GM18867 (cell line): Measurements from ENCODE around the gene PROX2.

Experiments
- ATAC-seq: cut with Tn5 transposase; IDR thresholded peaks from one replicate; pipeline ENCODE4 v1.9.1; 2021; ENCODE audit warnings: mild to moderate bottlenecking, moderate library complexity; ENCODE audit not compliant: unreplicated experiment

The PROX2 gene

DNA sequence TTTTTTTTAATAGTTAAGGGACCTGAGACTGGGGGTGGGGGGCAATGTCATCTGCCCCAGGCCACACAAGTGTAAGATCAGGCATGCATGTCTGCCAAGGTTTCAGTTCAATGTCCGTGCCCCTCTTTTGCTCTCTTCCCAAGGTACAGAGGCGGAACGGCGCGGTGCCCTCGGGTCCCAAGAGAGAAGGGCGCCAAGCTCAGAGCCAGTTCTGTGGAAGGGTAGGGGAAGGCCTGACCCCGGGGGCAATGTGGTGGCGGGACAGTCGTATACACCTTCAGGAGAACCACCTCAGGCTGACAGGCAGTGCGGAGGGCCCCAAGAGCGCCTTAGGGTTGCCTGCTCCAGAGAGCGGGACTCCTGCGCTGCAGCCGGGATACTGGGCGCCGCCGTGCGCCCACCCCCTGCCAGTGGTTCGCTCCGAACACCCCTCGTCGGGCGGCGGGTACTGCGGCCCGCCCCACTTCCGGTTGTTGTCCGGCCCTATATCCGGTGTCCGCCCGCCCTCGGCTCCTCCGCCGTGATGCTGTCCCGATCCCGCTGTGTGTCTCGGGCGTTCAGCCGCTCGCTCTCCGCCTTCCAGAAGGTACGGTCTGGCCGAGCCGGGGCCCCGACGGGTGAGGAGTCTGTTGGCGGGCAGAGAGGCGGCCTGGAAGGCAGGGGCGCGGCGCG, 5.6 kb upstream of the PROX2 start, which contains the start of gene DLST:
Gene DLST (plus strand): TSS at position 486 of the 672 bp plus-strand sequence. CDS start 38 bp downstream, at position 524.
- ATAC-seq: peak; percentile 92

DNA sequence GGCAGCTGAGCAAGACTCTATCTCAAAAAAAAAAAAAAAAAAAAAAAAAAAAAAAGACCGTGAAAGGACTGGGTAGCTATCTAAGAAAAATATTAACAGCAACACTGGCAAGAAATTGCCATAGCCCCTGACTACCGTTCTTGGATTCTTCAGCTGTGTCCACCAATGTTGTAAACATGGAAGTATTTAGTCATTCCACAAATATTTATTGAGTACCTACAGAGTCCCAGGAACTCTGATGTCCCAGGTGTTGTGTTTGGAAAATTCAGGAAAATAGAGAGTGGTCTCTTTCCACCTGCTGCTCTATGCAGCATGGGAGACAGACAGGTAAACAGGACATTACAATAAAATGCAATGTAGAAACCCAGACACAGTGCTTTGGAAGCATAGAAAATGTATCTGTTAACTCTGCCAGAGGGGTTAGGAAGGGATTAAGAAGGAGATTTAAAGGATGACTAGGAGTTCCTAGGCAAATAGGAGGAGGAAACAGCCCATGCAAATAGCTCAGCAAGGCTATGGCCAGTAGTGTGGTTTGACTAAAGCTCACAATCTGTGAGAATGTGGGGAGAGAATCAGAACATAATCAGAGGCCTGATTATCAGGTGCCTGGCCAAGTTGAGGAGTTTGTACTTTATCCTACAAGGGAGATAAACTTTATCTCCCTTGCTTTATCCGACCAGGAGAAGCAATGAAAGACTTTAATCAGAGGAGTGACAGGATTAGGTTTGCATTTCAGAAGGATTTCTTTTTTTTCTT, 3.7 kb upstream of the PROX2 start:
- no peak for ATAC-seq

DNA sequence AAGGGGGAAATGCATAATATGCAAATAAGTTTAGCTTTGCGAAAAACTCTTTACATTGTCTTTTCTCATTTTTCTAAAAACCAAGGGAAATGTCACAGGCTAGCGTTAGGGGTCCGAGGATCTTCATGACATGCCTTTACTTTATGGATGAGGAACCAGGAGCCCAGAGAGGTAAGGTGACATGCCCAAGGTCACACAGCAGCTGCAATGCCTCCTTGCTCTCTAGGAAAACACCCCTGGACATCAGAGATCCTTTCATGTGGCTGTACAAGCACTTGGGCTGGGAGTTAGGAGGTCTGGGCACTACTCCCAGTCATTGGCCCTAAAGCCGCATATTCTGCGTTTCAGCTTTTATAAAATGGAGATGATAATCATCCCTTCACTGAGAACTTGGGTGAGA, 741 bp downstream of the PROX2 start:
- ATAC-seq: no peak

DNA sequence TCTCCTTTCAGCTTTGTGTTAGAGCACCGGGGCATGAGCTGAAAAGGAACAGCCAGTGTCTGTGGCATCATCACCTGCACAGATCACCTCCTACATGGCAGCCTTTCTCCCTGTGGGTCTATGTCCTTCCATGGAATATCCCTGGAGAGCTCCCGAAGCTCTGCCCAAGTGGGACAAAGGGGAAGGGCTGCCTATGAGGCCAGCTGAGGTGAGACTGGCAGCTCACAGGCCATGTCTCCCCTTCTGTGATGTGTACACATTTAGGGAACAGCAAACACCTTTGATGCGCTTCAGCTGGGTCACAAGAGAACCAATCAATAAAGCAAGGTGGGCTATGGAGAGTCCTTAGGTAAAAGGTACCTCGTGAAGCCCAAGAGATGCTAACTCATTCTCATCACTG, 4.1 kb downstream of the PROX2 start:
- no peak for ATAC-seq

DNA sequence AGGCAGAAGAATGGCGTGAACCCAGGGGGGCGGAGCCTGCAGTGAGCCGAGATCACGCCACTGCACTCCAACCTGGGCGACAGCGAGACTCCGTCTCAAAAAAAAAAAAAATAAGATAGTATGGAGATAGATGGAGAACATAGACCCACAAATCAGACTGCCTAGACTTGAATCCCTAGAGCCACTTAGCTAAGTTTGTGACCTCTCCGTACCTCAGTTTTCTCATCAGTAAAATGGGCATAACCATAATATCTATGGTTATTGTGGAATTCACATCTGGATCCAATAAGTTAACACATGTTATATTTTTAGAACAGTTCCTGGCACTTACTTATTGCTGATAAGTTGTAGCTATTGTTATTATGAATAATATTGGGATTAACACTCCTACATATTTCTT, 7.2 kb downstream of the PROX2 start:
- ATAC-seq: no peak

DNA sequence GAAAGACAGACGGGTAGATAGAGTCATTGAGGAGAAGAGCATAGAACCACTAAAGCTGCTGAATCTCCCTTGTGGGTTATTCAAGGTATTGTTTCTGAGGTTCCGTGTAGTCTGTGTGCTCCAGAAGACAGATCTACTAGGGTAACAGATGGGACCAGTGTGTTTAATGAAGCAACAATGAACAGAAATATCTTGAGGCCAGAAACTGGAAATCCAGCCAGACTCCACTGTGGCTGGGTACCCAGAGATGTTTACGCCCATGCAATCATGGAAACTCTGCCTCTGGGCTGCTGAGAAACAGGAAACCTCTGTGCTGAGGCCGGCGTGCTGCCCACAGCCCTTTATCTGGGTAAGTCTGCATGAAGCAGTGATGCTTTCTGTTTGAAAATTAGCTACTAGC, 8.3 kb downstream of the PROX2 start:
- ATAC-seq: no peak

DNA sequence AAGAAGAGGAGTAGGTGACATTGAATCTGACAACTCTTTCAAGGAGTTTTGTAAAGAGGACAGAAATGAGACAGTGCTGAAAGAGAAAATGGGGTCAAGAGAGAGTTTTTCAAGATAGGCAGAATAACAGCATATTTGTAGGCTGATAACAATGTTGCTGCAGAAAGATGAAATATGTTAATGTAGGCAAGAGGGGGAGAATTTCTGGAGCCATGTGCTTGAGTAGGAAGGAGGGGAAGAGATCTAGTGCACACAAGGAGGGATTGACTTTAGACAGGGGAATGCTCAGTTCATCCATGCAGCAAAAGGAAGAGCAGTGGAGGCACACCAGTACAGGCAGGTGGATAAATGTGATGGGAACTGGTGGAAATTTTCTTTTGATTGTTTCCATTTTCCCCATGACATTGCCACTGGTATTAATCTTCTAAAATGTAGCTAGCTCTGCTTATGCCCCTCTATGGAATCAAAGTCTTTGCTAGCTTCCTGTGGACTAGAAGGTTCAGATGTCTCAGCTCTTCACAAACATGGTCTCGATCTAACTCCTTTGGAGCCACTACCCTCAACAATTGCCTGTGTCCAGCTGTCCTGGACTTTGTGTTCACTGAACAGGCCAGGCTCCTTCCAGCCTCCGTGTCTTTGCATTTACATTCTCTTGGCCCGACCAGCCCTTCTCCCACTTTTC, 9.1 kb downstream of the PROX2 start:
- no peak for ATAC-seq

DNA sequence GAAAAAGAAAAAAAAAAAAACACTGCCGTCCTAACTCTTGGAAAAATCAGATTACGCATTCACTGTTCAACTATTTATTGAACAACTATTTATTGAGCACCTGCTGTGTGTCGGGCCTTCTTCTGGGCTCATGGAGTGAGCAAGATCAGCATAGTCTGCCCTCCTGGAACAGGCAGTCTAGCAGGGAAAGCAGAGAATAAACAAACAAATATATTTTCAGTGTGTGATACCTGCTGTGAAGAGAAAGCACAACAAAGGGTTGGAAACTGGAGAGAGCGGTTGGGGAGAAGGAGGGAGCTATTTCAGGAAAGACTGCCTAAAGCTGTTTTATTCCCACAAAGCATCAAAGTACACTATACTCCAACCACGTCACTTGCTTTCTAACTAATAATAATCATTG, 10.8 kb downstream of the PROX2 start:
- ATAC-seq: no peak

DNA sequence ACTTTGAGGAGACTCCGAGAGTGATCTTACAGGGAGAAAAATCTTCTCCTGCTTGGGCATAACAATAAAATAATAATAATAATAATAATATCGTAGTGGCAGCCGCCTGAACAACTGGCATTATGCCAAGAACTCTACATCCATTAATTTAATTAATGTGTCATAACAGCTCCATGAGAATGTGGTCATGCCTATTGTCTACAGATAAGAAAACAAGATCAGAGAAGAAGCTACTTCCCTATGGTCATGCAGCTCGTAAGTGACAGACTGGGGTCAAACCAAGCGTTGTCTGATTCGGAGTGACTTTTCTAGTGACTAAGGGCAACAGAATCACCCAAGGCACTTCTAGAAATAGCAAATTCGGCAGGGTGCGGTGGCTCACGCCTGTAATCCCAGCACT, 11.7 kb downstream of the PROX2 start:
- no peak for ATAC-seq

DNA sequence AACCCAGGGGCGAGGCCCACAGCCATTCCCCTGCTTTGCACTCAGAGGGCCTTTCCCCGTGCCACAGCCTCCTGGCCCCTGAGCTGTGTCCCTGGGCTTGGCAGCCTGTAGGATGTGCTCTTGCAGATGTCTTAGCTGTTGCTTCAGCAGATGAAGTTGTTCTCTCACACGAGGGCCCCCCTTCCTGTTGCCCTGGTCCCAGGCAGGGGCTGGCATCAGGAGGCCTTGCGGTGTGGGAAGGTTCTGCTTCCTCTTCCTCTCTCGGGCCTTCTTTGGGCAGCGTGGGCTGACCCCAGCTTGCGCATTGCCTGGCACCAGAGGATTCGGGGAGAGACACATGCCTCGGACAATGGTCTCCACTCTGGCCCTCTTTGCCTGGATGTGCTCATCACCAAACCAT, 12.7 kb downstream of the PROX2 start:
- no peak for ATAC-seq

DNA sequence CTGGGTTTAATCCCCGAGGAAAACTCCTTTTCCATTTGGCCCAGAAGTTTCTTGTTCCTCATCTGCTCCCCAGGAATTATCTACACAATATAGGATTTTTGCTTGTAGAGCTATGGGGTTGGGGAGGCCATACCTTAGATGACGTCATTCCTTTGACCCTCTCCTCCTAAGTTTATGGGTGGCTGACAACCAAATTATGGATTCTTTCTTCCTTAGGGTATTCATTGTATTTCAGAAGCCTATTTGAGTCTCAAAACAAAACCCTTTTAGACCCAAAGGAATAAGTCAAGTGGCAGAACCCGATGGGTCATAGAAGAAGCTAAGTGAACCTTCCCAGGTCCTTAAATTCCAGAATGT, 14.2 kb downstream of the PROX2 start:
- ATAC-seq: no peak

DNA sequence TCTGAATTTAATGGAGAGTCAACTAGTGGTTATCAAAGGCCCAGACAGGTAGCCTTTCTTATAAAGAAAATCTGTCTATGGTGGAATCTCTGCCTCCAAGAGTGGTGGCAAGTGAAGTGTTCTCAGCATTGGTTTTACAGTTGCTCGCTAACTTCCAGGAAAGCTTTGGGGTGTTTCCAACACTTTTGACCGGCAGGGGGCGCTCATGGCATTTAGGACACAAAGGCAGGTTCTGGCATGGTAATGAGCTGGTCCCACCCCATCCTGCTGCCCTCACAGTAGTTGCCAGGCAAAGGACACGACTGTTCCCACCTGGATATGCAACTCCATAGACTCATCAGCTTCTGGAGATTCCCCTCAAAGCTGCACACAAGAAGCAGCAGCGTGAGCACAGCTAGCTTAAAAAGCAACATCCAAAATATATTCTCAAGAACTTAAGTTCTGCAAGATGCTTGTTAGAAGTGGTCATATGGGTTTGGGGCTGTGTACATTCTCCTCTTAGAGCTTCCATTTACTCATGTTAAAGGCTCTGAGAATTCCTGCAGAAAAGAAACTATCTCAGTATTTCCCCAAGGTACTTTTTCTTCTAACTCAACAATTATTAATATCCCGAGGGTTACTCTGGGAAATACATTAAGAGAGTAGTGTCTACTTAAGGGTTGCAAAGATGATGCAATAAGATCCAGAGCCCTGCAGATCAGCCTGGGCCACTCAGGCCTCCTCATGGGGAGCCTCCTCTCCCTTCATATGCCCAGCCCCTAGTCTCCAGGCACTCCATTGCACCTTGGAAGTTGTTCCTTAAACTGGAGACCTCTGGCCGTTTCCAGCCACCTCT, 14.8 kb downstream of the PROX2 start:
- ATAC-seq: no peak

DNA sequence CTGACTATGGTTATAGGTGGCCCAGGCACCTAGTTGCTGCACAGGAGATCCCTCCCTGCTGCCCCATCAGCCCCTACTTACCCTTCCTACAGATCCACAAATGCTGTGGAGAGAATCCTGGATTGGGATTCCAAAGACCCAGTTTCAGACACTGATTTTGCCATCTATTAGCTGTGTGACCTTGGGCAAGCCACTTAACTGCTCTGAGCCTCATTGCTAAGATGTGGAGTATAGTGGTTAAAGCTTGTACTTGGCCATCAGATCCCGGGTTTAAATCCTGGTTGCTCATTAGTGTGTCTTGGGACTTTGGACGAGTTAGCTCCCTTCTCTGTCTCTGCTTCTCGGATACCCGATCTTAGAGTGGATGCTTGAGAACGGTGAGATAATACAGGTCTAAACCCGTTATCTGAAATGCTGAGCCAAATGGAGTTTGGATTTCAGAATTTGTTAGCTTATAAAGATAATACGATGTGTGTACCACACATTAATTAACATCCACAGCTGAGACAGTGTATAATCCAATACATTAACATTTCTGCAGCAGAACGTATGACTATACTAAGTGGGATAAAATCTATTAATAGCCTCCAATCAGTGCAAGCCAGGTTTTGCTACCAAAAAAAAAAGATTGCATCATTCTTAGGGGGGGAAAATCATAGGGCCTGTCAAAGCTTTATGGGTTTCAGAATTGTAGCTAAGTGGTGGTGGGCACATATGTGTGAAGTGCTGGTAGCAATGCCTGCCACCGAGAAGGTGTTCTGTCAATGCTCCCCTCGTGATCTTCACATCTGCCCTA, 16.0 kb downstream of the PROX2 start:
- no peak for ATAC-seq

DNA sequence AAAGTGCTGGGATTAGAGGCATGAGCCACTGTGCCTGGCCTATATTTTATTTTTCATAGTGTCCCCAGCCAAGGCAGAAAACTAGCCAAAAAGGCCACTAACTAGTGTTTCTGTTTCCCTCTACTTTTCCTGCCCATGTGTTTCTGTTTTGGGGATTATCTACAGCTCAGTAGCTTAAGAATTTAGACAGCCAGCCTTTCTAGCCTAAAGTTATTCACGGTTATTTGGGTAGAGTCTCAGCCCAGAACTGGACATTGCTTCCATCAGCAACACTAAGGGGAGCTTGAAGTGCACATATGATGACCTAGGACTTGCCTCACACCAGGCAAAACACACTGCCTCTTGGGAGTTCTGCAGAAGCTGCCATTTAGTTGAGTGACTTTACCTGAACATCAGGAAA, 17.9 kb downstream of the PROX2 start:
- ATAC-seq: no peak

DNA sequence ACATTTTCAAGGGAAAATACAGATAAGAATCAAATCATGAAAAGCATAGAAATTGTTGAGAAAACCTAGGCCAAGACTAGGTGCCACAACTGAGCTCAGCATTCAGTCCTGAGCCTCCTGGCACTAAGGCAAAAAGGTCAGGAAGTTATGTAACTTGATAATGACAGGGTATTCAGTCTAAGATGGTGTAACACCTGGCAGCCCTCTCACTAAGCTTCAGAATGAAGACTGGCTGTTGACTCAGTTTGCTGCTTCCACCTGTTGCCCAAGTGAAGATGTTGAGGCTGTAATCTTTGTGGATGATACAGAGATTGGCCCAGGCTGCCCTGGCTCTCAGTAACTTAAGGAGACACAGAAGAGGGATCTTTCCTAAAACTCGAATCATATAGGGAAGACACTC, 19.6 kb downstream of the PROX2 start:
- ATAC-seq: no peak

DNA sequence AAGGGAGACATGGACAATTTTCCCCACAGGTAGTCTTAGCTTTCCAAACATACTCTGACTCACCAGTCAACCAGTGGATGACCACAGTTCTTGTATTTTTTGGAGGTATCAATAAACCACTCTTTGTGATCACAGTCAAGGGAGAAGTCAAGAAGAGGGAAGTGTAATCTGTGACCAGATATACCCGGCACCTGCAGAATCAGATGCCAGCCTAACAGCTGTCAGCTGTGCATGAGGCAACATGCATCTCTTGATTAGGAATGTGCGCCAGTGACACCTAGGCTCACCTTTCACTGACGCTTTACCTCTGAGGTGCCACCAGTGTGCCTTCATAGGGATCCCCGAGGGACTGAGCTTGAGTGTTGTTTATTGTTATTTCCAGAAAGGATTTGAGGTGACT, 20.0 kb downstream of the PROX2 start:
- ATAC-seq: no peak

DNA sequence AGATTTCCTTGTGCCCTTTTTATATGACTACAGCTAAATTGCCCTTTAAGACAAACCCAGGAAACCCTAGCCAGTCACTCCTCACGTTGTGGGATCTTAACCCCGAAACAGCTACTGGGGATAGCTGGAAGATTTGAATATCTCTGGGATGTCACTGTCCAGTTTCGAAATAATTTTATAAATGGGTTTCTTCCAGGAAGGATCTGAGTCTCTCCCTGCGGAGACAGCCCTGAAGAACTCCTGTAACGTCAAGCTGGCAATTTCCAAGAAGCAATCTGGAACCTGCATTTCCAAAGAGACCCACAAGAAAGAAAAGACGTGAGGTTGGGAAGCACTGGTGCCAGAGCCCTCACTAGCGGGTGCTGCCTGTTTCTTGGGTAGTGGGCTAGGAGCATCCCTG, 20.9 kb downstream of the PROX2 start:
- no peak for ATAC-seq

DNA sequence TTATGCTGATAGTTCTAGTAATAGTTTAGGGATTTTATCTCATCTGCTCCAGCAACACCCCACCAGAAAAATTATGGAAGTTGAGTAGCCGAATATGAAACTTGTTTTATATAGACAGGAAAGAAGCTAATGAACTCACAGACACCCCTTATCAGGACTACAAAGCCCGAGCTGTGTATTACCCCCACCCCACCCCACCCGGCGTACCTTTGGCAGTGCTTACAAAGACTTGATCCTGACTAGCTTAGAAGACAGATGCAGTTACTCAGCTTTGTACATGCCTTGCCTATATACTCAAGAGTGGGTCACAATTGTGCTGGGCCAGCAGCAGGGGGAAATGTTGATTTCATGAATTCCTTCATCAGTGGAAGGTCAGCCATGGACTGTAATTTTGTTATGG, 22.4 kb downstream of the PROX2 start:
- no peak for ATAC-seq

DNA sequence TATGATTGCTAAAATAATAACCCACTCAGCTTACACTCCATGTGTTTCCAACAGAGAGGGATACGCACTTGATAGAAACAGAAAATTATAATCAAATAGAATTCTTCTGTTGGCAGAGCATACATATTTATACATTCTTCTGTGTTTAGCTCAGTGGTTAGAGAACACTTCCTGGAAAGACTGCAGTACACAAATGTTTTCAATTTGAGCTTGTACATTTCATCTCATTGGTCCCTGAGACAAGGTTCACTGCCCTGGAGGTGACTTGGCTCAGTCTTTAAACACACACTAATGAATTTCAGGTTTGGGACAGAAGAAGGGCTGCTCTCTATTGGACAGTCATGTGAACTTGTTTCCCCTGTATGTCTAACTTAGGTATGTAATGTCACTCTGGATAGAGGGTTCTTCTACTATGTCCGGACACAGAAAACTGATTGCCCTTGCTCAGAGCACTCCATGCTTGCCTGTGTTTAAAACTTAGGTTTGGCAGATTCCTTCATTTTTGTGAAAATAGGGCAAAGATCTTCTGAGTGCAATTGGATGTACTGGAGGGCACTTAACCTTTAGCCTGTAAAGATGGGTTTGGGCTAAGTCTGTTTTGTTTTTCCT, 22.9 kb downstream of the PROX2 start:
- ATAC-seq: no peak

DNA sequence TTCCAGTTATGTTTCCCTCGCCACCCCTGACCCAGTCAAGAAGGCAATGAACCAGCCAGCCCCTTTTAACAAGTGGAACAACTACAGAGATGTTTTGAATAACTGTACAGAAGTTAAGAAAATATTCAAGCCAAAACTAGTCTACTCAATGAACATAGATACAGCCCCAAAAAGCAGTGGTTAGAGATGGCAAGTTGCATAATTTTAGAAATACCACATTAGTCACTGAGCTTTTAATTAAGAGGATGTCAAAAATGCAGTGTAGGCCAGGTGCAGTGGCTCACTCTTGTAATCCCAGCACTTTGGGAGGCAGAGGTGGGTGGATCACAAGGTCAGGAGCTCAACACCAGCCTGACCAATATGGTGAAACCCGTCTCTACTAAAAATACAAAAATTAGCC, 27.2 kb downstream of the PROX2 start:
- no peak for ATAC-seq
